HS-27A (cell line): ENCODE measurements around the gene RADIL.

Experiments
- DNase-seq: peaks from one replicate; pipeline ENCODE4 v3.0.0-alpha.2; 2012; ENCODE audit warnings: low read depth, missing footprints

Gene RADIL

DNA sequence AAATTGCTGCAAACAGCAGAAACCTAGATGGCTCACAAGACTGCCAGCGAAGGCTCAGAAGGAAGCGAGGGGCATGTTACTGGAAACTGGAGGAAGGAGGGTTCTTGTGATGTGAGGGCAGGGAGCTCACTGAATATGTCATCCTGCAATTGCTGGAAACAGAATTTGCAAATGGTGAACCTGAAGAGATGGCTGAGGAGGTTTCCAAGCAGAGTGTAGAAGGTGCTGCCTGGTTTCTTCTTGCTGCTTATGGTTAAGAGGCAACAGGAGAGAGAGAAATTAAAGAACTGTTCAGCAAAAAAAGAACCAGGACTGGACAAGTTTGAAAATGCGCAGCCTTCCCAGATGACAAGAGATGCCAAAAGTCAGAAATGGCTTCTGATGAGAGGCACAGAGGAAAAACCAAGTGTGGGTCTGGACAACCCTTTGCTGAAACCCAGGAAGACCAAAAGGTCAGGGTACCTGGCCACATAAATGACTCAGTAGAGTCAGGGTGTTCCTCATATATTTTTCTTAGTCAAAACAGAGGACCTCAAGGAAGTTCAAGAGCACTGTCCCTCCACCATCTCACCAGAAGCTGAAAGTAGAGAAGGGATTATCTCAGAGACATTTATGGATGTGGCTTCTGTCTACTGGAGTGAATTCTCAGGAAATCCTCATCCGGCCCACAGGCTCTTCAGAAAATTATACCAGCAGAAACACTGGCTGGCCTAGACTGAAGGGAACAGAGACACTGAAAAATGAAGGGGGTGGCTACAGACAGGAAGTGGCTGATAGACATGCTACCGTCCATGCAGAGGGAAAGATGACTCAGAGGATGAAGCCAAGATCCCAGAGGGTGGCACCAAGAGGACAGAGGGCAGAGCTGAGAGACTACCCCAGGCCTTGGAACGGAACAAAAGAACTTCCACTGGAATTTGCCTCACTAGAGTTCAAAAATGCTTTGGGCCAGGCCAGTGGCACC, 31.8 kb downstream of the RADIL start:
- no peak for DNase-seq

DNA sequence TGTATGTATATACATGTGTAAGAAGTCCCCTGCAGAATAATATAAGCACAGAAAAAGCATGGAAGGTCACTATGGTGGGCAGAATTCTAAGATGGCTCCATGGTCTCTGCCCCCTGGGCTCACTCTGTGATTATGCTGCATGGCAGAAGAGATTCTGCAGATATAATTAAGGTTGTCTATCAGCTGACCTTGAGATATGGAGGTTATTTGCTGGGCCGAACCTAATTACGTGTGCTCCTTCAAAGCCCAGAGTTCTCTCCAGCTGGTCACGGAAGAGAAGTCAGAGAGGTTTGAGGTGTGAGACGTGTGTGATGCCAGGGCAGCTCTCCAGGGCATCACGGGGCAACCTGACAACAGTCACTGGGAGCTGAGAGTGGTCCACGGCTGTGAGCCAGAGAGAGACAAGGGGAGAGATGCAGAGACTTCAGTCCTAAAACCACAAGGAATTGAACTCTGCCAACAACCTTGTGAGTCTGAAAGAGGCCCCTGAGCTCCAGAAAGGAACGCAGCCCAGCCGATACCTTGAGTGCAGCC, 33.2 kb downstream of the RADIL start:
- DNase-seq = no peak

- DNase-seq = no peak
Measured at GRCh38 chr7:4849390-4849789, 34.1 kb downstream of the RADIL start.

DNA sequence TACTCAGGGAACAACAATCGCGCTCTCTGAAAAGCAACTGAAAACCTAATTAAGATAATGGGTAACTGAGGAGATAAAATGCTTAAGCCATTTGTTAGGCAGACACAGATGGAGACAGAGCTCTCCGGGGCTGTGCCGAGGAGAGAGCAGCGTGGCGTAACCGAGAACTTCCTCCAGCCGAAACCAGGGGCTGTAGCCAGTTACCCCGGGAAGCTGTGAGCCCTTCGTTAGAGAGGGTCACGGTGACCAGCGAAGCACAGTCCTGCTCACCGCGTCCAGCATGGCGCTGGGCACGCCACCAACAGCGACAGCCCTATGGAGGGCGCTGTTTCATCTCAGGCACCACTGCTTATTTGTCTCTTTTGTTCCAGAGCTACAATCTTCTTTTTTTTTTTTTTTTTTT, 37.8 kb downstream of the RADIL start:
- DNase-seq = no peak

DNA sequence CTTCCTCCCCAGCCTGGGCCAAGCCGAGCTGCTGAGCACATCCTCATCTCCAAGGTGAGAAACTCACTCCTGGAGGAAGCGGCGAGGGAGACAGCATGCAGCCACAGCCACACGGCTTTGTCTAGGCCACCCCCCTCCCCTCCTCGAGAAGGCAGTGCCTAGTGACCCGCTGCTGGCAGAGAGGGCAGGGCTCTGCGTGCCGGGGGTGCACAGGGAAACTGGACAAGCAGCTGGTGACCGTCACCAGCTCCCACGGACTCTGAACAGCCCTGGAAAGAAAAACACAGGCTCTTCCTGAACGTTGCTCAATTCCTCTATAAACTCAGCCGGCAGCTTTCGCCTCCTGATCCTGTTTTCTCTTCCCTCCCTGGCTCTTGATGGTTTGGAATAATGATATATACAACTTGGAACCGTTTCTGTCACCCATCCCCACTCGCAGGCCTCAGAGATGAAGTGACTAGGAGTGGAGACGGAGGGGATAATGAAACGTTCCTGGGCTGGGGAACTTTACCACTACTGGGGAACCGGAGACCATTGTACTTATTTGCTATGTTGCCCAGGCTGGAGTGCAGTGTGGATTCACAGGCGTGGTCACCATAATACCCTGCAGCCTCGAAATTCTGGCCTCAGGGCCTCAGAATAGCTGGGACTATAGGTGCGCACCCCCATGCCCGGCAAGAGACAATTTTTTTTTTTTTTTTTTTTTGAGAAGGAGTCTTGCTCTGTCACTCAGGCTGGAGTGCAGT, 41.0 kb downstream of the RADIL start:
- DNase-seq = no peak

DNA sequence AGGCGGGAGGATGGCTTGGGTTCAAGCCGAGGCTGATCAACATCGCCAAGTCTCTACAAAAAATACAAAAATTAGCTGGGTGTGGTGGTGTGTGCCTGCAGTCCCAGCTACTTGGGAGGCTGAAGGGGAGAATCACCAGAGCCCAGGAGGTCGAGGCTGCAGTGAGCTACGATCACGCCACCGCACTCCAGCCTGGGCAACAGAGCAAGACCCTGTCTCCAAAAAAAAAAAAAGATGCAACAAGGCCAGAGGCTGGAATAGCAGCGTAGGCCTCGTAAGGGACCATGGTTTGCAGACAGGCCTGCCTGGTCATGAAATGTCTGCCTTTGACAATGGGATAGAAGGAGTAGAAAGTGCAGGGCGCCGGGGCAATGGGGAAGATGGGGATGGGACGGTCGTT, 41.7 kb downstream of the RADIL start:
- no peak for DNase-seq

GRCh38 chr7:4841007-4841784, 42.3 kb downstream of the RADIL start:
- no peak for DNase-seq

GRCh38 chr7:4840079-4840501, 43.4 kb downstream of the RADIL start:
- no peak for DNase-seq

GRCh38 chr7:4838626-4839334, 44.7 kb downstream of the RADIL start:
- no peak for DNase-seq

- no peak for DNase-seq
Measured at GRCh38 chr7:4837803-4838625, 45.5 kb downstream of the RADIL start.

DNA sequence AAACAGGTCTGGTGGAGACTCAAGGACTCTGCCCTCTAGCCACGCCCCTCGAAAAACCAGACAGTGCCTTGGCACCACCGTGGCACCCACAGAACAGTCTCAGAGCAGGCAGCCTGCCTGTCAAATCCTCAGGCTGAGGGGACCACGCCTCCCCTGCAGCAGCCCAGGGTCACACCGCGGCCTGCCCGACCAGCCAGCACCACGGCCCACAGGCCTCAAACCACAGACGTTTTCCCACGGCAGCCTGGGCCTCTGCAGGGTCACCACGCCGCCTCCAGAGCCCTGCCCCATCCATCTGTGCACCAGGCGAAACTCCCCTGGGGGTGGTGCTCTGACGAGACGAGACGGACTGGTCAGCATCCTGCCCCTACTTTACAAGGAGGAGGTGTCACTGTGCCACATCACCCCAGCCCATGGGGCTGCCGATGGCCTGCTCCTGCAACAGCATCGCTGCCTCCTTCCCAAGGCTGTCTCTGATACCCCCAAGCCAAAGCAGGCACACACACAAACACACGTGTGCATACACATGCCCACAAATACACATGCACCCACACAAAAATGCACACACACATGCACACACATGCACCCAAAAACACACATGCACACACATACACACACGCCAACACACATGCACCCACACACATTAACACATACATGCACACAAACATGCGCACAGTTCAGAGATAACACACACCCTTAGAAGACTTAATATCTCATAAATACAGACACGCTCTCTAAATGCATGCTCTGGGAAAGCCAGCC, 46.3 kb downstream of the RADIL start:
- no peak for DNase-seq

DNA sequence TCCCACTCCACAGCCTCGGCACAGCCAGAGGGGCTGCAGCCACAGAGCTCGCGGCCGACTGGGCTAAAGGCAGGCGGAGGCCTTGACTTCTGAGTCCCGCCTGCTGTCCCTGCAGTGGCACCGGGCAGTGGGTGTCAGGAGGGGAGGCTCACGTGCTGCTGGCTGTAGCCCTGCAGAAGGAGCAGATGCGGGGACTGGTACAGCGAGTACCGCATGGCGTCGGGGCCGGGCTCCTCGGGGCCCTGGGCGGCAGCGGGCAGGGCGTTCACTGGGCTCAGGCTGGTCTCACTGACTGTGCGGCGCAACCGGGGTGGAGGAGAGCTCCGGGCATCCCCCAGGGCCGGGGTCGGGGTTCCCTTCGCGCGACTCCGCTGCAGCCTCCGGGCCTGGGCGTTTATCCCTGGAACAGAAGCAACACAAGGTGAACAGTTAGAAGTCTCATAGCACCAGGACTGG, 47.3 kb downstream of the RADIL start:
- no peak for DNase-seq

GRCh38 chr7:4835398-4836205, 47.9 kb downstream of the RADIL start:
- no peak for DNase-seq

- no peak for DNase-seq
Measured at GRCh38 chr7:4834601-4835397, 48.7 kb downstream of the RADIL start.

DNA sequence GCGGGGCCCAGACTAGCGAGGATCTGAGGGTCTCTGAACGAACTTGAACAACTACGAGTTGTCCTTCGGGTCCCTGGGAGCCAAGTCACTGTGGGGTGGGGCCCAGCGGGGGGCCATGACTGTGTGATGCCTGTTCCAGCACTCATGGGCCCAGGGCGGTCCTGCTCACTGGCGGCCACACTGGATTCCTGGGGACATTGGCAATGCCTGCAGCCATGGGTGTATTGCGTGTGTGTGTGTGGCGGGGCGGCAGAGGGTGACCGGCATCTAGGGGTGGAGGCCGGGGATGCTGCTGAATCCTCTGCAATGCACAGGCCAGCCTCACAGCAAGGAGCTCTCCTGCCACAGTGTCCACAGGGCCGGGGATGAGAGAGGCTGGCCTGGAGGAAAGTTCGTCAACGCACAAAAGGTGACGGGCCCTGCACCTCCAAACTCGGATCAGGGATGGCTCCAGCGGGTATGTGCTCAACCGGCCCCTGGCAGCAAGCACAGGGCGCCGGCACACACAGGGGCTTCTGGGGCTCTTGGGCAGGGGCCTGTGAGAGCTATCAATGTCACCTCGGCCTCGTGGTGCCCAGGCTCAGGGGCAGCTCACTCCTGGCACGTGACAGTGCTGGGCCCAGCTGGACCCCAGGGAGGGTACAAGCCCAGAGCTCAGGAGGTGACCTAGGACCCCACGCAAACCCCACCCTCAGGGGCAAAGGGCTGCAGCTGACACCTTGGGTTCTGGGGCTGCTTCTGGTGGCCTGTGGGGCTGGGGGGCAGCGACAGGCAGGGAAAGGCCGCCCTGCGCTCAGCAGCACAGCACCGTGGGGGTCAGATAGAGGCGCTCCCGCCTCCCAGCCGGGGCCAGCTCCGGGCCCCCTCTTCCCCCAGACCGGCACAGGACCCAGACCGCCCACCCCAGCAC, 49.6 kb downstream of the RADIL start:
- no peak for DNase-seq

- DNase-seq = no peak
Measured at GRCh38 chr7:4833176-4833575, 50.3 kb downstream of the RADIL start.

DNA sequence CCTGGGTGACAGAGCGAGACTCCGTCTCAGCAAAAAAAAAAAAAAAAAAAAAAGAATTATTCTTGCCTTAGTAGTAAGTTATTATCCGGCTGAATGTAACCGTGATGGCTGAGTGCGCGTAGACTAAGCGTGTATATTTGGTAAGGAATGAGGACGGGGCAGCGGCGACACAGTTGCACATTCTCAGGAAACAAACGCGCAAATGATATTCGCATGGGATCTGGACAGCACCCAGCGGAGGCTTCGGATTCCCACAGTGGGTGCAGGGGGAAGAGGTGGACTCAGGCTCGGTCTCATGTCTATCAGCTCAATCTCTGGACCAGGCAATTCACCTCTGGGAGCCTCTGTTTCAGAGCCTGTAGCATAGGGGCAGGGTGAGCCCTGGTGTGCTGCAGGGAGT, 50.8 kb downstream of the RADIL start:
- no peak for DNase-seq
